Measurements from ENCODE around the gene APOBR.
"Not testable (repeated sequence)": the region's sequence is repeated elsewhere in the genome, so short reads cannot be mapped to it uniquely, and the experiment has no call there.

Gene APOBR

DNA sequence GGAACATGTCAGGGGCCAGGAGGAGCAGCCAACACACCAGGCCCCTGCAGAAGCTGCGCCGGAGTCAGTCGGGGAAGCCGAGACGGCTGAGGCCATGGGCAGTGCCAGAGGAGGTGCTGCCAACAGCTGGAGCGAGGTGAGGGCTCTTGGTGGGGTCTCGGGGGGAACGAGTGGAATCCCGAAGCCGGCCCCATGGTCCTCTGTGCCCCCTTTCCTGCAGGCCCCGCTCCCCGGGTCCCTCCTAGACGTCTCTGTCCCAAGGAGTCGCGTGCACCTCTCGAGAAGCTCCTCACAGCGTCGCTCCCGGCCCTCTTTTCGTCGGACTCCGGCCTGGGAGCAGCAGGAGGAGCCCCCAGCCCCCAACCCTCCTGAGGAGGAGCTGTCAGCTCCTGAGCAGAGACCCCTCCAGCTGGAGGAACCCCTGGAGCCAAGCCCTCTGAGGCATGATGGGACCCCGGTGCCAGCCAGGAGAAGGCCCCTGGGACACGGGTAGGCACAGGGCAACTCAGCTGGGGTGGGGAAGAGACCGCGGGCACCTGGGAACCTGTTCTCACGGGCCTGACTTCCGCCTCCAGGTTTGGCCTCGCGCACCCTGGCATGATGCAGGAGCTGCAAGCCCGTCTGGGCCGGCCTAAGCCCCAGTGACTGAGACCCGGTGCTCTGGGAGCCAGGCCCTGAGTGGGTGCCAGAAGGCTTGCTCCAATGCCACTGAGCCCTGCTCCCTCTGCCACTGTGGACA lies 3.6 kb downstream of the APOBR start:
- DNase-seq, result no peak

DNA sequence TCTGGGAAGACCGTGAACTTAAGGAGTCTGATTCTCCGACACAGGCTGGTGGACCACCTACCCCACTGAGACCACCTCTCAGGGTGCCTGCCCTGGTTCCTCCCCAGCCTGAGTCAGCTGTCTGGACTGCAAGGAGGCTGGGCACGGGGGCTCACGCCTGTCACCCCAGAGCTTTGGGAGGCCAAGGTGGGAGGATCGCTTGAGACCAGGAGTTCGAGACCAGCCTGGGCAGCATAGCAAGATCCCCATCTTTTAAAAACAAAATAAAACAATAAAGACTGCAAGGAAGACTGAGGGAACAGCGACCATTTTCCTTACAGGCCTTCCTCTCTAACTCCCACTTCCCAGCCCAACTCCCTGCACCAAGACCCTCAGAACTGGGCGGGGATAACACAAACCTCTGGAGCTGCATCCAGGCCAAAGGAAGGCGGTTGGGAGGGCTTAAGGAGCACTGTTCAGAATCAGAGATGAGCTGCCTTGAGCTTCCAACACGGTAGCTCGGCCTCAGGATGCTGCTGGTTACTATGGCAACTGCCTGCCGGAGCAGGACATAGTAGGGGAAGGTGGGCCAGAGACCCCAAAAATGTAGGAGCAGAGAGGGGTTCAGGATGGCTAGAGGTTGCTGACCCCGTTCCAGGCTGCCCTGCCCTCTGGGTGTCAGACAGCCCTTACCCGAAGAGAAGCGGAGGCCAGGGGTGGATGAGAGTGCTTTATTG lies 4.4 kb downstream of the APOBR start:
- DNase-seq, result no peak

DNA sequence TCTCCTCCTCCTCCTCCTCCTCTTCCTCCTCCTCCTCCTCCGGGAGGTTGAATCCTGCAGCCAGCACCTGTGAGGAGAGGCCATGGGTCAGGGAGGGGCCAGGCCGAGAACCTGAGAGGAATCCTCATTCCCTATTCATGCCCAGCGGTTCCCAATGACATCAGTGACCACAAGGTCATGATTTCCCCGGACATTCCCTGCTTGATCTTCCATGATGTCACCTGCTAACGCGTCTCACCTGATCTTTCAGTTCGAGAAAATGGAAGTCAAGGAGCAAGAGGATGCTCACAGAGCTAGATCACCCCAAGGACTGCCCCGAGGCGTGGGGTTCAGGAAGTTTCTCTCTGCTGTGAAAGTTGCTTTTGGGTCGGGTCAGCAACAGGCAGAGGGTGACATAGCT lies 5.4 kb downstream of the APOBR start:
- DNase-seq, result no peak

DNA sequence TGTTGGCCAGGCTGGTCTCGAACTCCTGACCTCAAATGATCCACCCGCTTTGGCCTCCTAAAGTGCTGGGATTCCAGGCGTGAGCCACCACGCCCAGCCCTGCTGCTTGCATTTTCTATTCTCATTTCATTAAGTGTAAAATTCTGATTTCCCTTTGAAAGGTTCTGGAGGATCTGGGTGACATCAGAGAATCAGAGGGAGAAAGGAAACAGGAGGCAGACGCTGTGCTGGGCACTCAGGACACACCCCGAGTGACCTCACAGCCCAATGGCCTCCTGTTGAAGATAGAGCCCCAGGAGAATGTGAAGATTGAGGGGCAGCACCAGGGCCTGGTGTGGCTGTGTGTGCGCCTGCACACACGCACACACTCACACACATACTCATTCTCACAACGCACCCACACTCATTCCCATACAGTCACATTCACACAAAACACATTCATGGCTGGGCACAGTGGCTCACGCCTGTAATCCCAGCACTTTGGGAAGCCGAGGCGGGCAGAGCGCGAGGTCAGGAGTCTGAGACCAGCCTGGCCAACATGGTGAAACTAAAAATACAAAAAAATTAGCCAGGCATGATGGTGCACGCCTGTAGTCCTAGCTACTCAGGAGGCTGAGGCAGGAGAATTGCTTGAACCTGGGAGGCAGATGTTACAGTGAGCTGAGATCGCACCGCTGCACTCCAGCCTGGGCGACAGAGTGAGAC lies 6.2 kb downstream of the APOBR start:
- not testable (repeated sequence) for DNase-seq

DNA sequence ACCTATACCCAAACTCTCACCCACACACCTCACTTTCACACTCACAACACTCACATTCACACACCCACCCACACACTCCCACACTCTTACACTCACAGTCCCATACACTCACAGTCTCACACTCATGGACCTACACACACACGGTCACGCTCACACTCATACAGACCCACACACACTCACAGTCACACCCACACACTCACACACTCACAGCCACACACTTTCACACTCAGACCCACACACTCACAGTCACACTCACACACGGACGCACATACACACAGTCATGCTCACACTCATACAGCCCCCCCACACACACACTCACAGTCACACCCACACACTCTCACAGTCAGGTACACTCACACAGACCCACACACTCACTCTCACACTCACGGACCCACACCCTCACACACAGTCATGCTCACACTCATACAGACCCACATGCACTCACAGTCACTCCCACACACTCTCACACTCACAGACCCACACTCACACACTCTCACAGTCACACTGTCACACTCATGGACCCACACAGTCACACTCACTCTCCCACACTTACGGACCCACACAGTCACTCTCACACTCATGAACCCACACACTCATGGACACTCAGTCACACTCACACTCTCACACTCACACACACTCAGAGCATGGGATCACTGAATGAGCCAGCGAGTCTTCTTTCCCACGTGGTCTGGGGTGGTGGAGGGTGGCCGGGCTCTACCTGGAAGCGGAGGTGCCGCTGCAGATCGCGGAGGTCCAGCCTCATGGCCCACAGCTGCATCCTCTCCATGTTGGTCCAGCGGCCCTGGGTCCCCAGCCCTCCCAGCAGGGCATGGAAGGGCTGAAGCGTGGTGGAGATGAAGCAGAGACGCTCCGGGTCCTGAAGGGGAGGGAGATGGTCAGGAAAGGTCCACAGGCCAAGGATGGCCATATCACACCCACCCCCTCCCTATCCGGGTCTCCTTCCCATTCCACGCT lies 7.1 kb downstream of the APOBR start:
- no peak for DNase-seq

DNA sequence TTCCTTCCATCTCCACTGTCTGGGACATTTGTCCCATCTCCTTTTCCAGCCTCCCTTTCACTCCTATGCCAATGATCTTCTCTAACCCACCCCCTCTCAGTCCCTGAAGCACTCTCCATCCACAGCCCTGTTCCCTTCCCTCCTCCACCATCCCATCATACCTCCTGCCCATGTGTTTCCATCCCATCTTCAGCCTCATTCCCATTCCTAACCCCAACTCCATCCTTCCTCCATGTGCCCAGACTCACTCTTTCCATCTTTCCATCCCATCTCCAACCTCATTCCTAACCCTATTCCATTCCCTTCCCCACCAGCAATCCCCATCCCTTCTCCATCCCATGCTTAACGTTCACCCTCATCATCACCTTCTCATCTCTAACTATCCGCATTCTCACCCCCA lies 7.8 kb downstream of the APOBR start:
- no peak for DNase-seq

DNA sequence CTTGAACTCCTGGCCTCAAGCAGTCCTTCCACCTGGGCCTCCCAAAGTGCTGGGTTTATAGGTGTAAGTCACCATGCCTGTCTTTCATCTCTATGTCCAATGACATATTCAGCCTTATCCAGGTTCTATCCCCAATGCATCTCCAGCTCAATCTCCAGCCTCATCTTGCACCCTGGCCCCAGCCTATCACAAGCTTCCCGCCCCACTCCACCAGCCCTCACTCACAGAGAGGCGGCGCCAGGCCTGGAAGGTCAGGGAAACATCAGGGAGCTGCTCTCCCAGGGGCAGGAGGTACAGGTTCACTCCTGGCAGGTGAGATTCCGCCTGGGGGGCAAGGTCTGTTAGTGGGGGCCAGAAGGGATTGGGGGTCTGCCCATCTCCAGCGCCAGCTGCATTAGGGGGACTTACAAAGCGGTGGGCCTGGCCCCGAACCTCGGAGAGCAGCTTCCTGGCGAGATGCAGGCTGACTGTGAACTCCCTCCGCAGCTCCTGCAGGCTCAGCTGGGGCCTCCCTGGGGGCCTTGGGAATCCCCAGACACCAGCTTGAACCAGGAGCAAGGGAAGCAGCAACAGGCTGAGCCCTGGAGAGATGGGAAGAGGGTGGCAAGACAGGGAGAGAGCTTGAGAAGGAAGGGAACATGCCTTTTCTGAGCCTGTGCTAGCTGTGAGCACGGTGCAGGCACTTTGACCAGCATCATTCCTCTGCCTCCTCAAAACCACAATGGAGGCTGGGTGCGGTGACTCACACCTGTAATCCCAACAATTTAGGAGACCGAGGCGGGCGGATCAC lies 9.2 kb downstream of the APOBR start:
- no peak for DNase-seq

DNA sequence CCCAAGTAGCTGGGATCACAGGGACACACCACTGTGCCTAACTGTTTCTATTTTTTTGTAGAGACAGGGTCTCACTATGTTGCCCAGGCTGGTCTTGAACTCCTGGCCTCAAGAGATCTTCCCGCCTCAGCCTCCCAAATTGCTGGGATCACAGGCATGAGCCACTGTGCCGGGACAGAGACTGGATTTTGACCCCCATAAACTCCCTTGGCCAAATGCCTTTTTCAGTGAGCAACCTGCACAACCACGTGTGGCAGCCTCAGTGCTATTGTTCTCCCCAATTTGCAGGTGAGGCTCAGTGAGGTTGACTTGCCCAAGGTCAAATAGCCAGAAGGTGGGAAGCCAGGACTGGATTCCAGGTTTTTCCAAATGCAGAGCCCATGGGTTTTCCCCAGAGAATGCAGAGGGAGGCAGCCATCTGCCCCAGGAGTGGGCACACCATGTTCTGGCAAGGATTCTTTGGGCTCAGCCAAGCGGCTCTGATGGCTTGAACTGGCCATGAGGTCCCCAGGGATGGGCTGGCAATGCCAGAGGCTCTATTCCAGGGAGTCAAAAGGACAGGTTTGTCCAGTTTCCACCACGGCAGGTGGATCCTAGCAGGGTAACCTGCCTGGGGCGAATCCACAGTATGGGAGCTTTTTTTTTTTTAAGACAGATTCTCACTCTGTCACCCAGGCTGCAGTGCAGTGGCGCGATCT lies 10.4 kb downstream of the APOBR start:
- DNase-seq, result no peak

DNA sequence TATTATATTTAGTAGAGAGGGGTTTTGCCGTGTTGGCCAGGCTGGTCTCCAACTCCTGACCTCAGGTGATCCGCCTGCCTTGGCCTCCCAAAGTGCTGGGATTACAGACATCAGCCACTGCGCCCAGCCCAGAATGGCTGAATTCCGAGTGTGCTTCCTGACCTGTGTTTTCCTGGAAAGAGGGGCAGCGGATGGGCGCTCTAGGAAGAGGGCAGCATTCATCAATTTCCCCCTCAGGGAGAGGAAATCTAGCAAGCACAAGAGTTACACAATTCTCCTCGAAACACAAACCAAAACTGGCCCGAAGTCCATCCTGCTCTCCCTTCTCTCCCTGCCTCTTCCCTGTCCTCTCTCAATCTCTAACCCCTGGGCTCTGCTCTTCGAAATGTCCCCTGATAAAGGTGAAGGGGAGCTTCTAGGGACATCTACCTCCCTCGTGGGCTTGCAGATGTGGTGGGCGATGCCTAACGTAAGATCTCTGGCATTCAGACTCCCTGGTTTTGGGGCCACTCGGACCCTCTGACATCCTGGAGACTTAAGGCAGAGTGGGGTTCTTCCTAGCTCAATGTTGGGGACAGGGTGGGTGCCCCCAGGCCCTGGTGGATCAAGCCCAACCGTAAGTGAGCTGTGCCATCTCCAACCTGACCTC lies 11.2 kb downstream of the APOBR start:
- no peak for DNase-seq

DNA sequence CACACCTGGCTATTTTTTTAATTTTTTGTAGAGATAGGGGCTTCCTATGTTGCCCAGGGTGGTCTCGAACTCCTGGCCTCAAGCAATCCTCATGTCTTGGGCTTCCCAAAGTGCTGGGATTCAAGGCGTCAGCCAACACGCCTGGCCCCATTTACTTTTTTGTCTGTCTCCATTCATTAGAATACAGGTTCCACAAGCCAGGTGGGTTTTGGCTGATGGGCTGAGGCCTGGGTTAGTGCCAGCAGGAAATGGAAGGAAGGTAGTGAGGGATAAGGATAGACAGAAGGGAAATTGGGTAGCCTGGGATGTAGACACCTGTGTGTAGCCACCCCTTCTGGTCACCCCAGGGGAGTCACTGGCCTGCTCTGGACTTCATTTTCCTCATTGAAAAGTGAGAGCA lies 16.6 kb downstream of the APOBR start:
- DNase-seq, result no peak

DNA sequence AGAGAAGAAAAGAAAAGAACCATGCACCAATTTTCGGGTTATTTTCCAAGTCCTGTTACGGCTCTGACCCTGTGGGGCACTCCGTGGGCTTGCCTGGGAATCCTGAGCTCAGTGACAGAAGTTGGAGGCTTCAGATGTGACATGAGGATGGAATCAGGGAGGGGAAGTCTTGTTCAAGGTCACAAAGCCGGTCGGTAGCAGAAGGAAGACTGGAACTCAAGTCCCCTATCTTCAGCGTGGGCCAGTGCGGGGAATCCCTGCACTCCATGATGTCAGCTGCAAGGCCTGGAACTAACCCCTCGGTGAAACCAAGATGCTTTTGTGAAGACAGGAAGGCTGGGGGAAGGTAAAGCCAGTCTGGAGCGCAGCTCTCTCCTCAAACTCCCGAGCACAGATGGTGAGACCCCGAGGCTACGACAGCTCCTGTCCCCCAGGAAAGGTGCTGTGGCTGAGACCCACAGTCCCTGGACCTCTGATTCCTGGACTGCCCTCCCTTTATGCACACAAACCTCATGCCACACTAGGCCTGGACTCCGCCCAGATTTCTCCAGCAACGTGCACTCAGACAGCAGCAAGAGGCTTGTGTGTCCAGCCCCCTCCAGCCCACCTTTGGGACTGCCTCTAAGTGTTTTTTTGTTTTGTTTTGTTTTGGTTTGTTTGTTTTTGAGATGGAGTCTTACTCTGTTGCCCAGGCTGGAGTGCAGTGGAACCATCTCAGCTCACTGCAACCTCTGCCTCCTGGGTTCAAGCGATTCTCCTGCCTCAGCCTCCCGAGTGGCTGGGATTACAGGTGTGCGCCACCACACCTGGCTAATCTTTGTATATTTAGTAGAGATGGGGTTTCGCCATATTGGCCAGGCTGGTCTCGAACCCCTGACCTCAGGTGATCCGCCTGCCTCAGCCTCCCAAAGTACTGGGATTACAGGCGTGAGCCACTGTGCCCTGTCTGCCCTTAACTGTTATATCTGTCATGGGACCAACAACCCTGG lies 17.7 kb downstream of the APOBR start:
- DNase-seq, result no peak

DNA sequence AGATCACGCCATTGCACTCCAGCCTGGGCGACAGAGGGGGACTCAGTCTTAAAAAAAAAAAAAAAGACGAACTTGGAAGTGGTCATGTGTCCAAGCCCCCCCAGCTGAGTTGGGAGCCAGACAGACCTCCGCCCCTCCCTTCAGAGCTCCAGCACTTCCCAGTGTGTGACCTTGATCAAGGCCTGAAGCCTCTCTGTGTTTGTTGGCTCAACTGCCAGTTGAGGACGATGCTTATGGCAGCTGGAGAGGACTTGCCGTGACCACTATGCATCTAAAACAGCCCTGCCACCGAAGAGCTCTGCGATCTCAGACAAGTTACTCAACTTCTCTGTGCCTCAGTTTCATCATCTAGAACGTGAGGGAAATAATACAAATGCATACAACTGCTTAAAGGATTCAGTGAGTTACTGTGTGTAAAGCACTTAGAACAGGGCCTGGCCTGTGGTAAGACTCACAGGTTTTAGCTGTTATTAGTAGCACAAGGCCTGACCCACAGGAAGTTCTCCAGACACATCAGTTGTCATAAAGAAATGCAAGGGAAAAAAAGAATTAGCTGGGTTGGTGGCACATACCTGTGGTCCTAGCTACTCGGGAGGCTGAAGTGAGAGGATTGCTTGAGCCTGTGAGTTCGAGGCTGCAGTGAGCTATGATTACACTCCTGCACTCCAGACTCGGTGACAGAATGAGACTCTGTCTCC lies 19.2 kb downstream of the APOBR start:
- no peak for DNase-seq

DNA sequence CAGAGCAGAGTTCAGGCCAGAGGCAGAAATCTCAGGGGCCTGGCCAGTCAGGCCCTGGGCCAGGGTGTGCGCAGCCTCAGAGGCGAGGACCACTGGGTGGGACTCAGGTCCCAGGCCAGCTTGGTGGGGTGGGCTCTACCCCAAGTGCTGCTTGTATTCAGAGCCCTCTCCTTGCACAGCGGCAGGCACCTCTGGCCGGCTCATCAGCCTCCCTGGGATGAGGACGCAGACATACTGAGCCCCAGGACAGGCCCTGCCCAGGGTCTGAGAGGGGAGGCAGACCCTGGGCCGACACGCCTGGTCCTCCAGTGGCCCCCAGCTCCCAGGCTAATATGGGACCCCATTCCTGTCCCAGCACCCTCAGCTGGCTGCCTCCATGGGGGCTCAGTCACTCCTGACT lies 19.8 kb downstream of the APOBR start:
- no peak for DNase-seq

DNA sequence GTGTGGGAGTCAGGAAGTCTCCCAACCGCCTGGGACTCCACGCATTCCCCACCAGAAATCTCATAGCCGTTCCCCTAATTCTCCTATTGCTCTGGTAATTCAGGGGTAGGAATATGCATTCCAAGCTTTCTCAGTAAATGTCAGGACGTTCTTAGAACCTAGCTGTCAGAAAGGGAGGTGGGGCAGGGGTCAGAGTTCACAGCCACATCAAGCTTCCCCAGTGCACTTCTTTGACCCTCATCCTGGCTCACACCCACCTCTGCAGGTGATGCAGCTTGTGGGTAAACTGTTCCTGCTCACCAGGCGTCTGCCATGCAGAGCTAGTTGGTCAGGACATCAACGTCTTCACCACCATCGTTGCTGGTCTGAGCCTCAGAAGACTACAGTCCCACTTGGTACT lies 26.2 kb downstream of the APOBR start:
- no peak for DNase-seq

DNA sequence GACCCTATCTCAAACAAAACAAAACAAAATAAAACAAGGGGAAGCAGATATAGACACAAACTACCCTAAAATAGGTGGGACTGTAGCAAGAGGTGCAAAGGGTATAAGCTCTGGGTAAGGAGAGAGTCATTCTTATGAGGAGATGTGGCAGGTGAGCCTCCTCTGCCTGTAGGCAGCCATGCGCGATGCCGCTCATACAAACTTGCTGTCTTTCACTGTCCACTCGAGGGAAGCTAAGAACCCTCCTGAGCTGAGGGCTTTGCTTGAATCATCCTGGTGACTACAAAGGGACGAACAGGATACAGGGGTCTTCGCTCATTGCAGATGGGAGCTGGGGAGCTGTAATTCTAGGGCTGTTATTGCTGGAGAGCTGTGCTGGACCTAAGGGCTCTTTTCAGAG lies 27.0 kb downstream of the APOBR start:
- no peak for DNase-seq

DNA sequence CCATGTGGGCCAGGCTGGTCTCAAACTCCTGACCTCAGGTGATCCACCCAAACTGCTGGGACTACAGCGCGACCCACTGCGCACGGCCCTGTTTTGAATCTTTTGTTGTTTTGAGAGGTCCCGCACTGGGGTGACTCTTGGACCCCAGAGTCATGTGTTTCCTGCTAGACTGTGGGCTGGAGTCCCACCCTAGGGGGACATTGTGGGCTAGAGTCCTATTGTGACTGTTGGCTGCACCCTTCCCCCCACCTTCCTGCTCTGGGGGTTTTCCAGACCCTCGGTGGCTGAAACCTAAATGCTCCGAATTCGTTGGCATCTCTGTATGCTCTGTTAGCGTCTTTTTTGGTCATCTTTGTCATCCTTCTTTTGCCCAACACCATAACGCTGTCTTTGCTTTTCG lies 28.3 kb downstream of the APOBR start:
- no peak for DNase-seq

DNA sequence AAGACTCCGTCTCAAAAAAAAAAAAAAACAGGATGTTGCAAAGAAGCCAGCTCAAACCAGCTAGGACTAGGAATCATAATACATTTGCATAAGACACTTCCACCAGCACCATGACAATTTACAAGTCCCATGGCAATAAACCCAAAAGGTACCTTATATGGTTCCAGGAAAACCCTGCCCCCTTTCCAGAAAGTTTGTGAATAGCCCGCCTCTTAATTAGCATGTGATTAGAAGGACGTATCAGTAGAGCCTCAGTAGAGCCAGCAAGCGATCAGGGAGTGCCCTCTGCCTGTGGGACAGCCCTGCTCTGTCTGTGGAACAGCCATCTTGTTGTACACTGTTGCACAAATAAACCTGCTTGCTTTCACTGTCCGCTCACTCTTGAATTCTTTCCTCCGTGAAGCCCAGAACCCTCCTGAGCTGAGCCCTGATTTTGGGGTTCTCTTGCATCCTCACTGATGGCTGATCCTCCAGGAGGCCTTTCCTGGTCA lies 30.3 kb downstream of the APOBR start:
- DNase-seq, result peak in 1 of 5 experiments; percentile 30

Data from T-helper 2 cell (primary cell).